LoVo (cell line): Measurements from ENCODE around the gene ZFAND3.
"Not testable (repeated sequence)": the region's sequence is repeated elsewhere in the genome, so short reads cannot be mapped to it uniquely, and the experiment has no call there.

ENCODE experiments used
- DNase-seq: peaks from one replicate; pipeline ENCODE4 v3.0.0-alpha.2; 2016; ENCODE audit warnings: low spot score

ZFAND3 gene

DNA sequence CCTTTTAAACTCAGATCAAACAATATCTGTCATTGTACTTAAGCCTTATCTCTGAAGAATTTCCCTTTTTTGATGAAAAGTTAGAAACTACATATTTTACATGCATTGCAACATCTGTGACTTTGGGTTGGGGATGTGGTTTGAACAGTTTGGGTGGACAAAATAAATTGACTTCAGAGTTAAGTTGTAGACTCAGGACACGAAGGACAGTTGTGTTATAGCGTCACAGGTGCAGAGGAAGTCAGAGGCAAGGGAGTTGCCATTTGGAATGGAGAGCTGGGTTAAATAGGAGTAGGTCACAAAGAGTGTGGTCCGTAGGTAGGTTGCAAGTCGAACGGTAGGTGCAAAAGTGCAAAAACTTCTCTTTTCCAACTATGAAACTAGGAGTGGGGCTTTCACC is 46.0 kb downstream of the ZFAND3 start:
- no peak for DNase-seq

- no peak for DNase-seq
Observed at GRCh38 chr6:37866590-37867507, 47.3 kb downstream of the ZFAND3 start.

- no peak for DNase-seq
Observed at GRCh38 chr6:37867756-37868446, 48.4 kb downstream of the ZFAND3 start.

DNA sequence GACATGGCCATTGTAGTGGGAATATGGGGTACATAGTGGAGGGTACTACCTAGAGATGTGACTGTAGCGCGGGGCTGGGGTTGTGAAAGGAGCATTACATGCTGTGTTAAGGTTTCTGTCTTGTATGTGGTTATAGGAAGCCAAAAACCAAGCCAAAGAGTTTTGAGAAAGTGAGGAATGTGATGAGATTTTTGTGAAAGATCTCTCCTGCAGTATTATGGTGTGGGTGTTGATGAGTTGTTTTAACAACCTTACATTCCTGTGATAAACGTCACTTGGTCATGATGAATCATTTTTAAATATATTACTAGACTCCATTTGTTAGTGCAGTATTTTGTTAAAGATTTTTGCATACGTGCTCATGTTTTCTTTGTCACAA is 48.9 kb downstream of the ZFAND3 start:
- no peak for DNase-seq

- no peak for DNase-seq
Observed at GRCh38 chr6:37871616-37872372, 52.3 kb downstream of the ZFAND3 start.

GRCh38 chr6:37872373-37872745 is 52.8 kb downstream of the ZFAND3 start:
- no peak for DNase-seq

- DNase-seq, result no peak
Observed at GRCh38 chr6:37874726-37875125, 55.2 kb downstream of the ZFAND3 start.

- no peak for DNase-seq
Observed at GRCh38 chr6:37875561-37876309, 56.2 kb downstream of the ZFAND3 start.

- DNase-seq, result no peak
Observed at GRCh38 chr6:37876843-37877242, 57.3 kb downstream of the ZFAND3 start.

GRCh38 chr6:37877373-37878149 is 58.0 kb downstream of the ZFAND3 start:
- no peak for DNase-seq

DNA sequence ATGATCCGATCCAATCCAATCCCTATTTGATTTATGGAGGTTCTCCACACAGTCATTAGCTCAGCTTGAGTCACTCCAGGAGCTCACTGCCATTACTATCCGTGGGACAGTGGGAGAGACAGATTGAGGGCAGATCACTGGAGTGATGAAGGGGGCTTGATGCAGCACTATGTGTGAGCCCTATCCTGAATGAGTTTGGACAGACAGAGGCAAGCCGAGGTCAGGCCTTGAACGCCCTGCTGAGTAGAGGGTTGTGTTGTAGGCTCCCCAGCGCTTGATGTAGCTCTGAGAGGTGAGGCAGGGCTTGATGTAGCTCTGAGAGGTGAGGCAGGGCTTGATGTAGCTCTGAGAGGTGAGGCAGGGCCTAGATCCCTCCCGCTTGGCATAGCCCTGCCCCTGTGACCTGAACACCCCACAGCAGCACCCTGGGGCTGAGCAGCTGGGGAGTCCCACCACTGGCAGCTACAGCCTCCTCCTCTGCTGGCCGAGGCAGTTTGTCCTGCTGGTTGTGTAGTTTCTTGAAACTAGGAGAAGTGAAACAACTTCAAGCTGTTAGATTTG is 58.7 kb downstream of the ZFAND3 start:
- DNase-seq, result no peak

DNA sequence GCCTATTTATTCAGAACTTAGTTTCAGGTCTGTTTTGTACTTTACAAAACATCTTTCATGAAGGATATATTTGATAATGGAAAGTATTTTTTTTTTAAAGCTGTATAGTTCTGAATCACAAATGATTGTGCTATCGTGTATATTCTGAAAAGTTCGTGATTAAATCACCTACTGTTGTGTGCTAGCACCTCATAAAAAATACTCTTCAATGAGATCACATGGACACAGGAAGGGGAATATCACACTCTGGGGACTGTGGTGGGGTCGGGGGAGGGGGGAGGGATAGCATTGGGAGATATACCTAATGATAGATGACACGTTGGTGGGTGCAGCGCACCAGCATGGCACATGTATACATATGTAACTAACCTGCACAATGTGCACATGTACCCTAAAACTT is 61.1 kb downstream of the ZFAND3 start:
- DNase-seq, result not testable (repeated sequence)

GRCh38 chr6:37882292-37882691 is 62.8 kb downstream of the ZFAND3 start:
- no peak for DNase-seq

GRCh38 chr6:37882724-37883413 is 63.3 kb downstream of the ZFAND3 start:
- no peak for DNase-seq

- no peak for DNase-seq
Observed at GRCh38 chr6:37884548-37884947, 65.0 kb downstream of the ZFAND3 start.

DNA sequence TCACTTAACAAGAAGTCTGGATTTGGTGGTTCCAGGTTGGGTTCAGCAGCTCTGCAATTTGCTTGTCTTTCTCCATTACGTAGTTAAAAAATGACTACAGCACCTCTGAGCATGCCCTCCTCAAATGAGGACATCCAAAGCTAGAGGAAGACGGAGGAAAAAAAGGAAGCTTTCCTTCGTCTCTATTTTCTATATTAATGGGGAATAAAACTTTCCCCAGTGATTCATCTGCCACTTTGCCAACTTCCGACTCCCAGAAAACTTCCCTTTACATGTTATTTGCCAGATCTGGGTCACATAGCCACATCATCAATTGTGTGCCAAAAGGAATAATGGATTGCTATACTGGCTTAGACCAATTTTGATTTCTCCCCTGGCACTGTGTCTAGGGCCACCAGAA is 69.5 kb downstream of the ZFAND3 start:
- DNase-seq, result no peak

- DNase-seq, result no peak
Observed at GRCh38 chr6:37889486-37889885, 70.0 kb downstream of the ZFAND3 start.

- no peak for DNase-seq
Observed at GRCh38 chr6:37891072-37891471, 71.5 kb downstream of the ZFAND3 start.

- no peak for DNase-seq
Observed at GRCh38 chr6:37893257-37893656, 73.7 kb downstream of the ZFAND3 start.

- DNase-seq, result not testable (repeated sequence)
Observed at GRCh38 chr6:37893734-37894133, 74.2 kb downstream of the ZFAND3 start.
